Measurements from ENCODE around the gene PTBP3. TPM values are rescaled to one million over a fixed set of nuclear protein-coding genes. Genes with fewer than 3 reads are reported as not detected.
"Not testable (repeated sequence)": the region's sequence is repeated elsewhere in the genome, so short reads cannot be mapped to it uniquely, and the experiment has no call there.

Gene PTBP3
- total and polyA plus RNA-seq, 3 experiments from 2014 or later: 45.0 to 124 (median 118) TPM

- Mint-ChIP-seq H3K27me3 (peaks cover 0 to 5% of the 10 kb centered on the region in 2 donors), H3K4me1 (no peaks in the 10 kb centered on the region), H3K4me3 (no peak overlapping the region), H3K36me3 (peaks cover 2 to 23% (median 7%) of the 10 kb centered on the region in 3 donors), H3K9me3 (peaks cover 5 to 18% (median 14%) of the 10 kb centered on the region in 5 donors), H3K27ac (no peak overlapping the region)
- H3K27me3 ChIP-seq (ENCODE audit: insufficient read depth, low read length, poor library complexity, severe bottlenecking): no peaks in the 10 kb centered on the region
- no peaks in the 10 kb centered on the region for H3K4me1 ChIP-seq (ENCODE audit: insufficient read depth, low read length)
- no peak overlapping the region for H3K27ac ChIP-seq (ENCODE audit: low read depth, low read length)
- POLR2A ChIA-PET: interaction anchor here (1.4 kb wide), 1 partner anchor 36 kb away, joined by 3 read pairs; the partner anchor contains the start of gene PTBP3
- H3K4me3 ChIP-seq (ENCODE audit: low read length): no peak overlapping the region
- H3K9me3 ChIP-seq (ENCODE audit: low read length): no peaks in the 10 kb centered on the region
- DNase-seq: no peak
- CTCF ChIA-PET: interaction anchor here (1.3 to 1.5 kb wide), 2 partner anchors 257 to 272 kb away, joined by 3 to 6 read pairs; no protein-coding TSS in a partner anchor
- H3K36me3 ChIP-seq (ENCODE audit: insufficient read depth, low read length): no peaks in the 10 kb centered on the region
These were observed 36.4 kb upstream of the PTBP3 start for GRCh38 chr9:112369817-112370216.

DNA sequence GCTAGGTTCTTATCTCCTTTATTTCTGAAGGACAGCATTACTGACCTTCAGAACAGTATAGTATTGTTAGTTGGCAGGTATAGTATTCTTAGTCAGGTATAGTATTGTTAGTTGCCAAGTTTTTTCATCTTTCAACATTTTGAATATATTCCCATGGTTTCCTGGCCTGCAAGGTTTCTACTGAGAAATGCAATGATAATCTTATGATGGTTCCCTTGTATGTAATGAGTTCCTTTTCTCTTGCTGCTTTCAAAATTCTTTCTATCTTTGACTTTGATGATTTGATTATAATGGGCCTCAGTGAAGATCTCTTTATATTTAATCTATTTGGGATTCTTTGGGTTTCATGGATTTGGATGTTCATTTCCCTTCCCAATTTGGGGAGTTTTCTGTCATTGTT, 34.0 kb upstream of the PTBP3 start:
- peaks cover 5 to 18% (median 11%) of the 10 kb centered on the region in 5 donors for H3K9me3 Mint-ChIP-seq
- DNase-seq: no peak

GRCh38 chr9:112366591-112366990, 33.2 kb upstream of the PTBP3 start:
- no peak overlapping the region for H3K4me3 Mint-ChIP-seq
- no peak overlapping the region for H3K27ac ChIP-seq (ENCODE audit: low read depth, low read length)
- H3K4me3 ChIP-seq (ENCODE audit: low read length): no peak overlapping the region
- DNase-seq: no peak
- H3K4me1 ChIP-seq (ENCODE audit: insufficient read depth, low read length): no peaks in the 10 kb centered on the region
- H3K36me3 Mint-ChIP-seq: peaks cover 2 to 15% (median 5%) of the 10 kb centered on the region in 3 donors
- H3K27me3 ChIP-seq (ENCODE audit: insufficient read depth, low read length, poor library complexity, severe bottlenecking): no peaks in the 10 kb centered on the region
- H3K27ac Mint-ChIP-seq: no peak overlapping the region
- POLR2A ChIA-PET: interaction anchor here (0.7 kb wide), 1 partner anchor 161 kb away, joined by 3 read pairs; no protein-coding TSS in a partner anchor
- CTCF ChIA-PET: interaction anchor here (0.8 to 2.5 kb wide), 5 partner anchors 21 to 427 kb away, joined by 3 to 7 read pairs (median 4); no protein-coding TSS in a partner anchor
- H3K4me1 Mint-ChIP-seq: peaks cover 1 to 3% (median 2%) of the 10 kb centered on the region in 3 donors
- peaks cover 5 to 18% (median 11%) of the 10 kb centered on the region in 5 donors for H3K9me3 Mint-ChIP-seq
- peaks cover 5 to 11% of the 10 kb centered on the region in 2 donors for H3K27me3 Mint-ChIP-seq
- no peaks in the 10 kb centered on the region for H3K9me3 ChIP-seq (ENCODE audit: low read length)
- no peaks in the 10 kb centered on the region for H3K36me3 ChIP-seq (ENCODE audit: insufficient read depth, low read length)

More for the DNA sequence above, 34.0 kb upstream of the PTBP3 start:
- H3K4me3 ChIP-seq (ENCODE audit: low read length): no peak overlapping the region
- ChIA-PET POLR2A (no interaction called here), CTCF (interaction anchor here (1.1 to 2.5 kb wide), 3 partner anchors 257 to 281 kb away, joined by 4 to 7 read pairs (median 6); no protein-coding TSS in a partner anchor)
- Mint-ChIP-seq H3K27me3 (peaks cover 5 to 10% of the 10 kb centered on the region in 2 donors), H3K4me3 (no peak overlapping the region), H3K36me3 (peaks cover 2 to 17% (median 6%) of the 10 kb centered on the region in 3 donors), H3K27ac (no peak overlapping the region), H3K4me1 (no peaks in the 10 kb centered on the region)
- no peaks in the 10 kb centered on the region for H3K36me3 ChIP-seq (ENCODE audit: insufficient read depth, low read length)
- H3K27me3 ChIP-seq (ENCODE audit: insufficient read depth, low read length, poor library complexity, severe bottlenecking): no peaks in the 10 kb centered on the region
- no peaks in the 10 kb centered on the region for H3K4me1 ChIP-seq (ENCODE audit: insufficient read depth, low read length)
- no peak overlapping the region for H3K27ac ChIP-seq (ENCODE audit: low read depth, low read length)
- H3K9me3 ChIP-seq (ENCODE audit: low read length): no peaks in the 10 kb centered on the region

- H3K4me3 Mint-ChIP-seq; H3K4me3 ChIP-seq (ENCODE audit: low read length); H3K9me3 ChIP-seq (ENCODE audit: low read length); H3K36me3 Mint-ChIP-seq; H3K27ac Mint-ChIP-seq; H3K36me3 ChIP-seq (ENCODE audit: insufficient read depth, low read length); POLR2A ChIA-PET; H3K27me3 ChIP-seq (ENCODE audit: insufficient read depth, low read length, poor library complexity, severe bottlenecking); H3K4me1 ChIP-seq (ENCODE audit: insufficient read depth, low read length); H3K27ac ChIP-seq (ENCODE audit: low read depth, low read length); H3K4me1 Mint-ChIP-seq; DNase-seq: not testable (repeated sequence)
- CTCF ChIA-PET: interaction anchor here (1.6 kb wide), 1 partner anchor 15 kb away, joined by 4 read pairs; no protein-coding TSS in a partner anchor
- Mint-ChIP-seq H3K9me3 (peaks cover 5 to 17% (median 11%) of the 10 kb centered on the region in 5 donors), H3K27me3 (peaks cover 5 to 11% of the 10 kb centered on the region in 2 donors)
These were observed 31.8 kb upstream of the PTBP3 start for GRCh38 chr9:112365257-112365656.

DNA sequence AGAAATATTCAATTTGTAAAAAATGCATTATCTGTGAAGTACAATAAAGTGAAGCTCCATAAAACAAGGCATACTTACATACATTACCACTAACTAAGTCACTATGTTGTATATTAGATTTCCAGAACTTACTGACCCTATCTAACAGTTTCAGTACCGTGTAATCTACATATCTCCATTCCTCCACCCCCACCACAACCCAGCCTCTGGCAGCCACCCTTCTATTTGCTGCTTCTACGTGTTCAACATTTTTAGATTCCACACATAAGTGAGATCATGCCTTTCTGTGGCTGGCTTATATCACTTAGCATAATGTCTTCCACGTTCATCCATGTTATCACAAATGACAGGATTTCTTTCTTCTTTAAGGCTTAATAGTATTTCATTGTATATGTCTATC, 31.3 kb upstream of the PTBP3 start:
- no peak overlapping the region for H3K27ac Mint-ChIP-seq
- H3K27me3 Mint-ChIP-seq: peaks cover 5 to 11% of the 10 kb centered on the region in 2 donors
- Histone ChIP-seq H3K9me3 (ENCODE audit: low read length) (no peaks in the 10 kb centered on the region), H3K4me1 (ENCODE audit: insufficient read depth, low read length) (no peaks in the 10 kb centered on the region), H3K36me3 (ENCODE audit: insufficient read depth, low read length) (no peaks in the 10 kb centered on the region), H3K27ac (ENCODE audit: low read depth, low read length) (no peak overlapping the region), H3K27me3 (ENCODE audit: insufficient read depth, low read length, poor library complexity, severe bottlenecking) (no peaks in the 10 kb centered on the region), H3K4me3 (ENCODE audit: low read length) (no peak overlapping the region)
- H3K36me3 Mint-ChIP-seq: peaks cover 2 to 10% (median 3%) of the 10 kb centered on the region in 3 donors
- no peak overlapping the region for H3K4me3 Mint-ChIP-seq
- POLR2A ChIA-PET: no interaction called here
- CTCF ChIA-PET: interaction anchor here (1.6 kb wide), 1 partner anchor 14 kb away, joined by 4 read pairs; no protein-coding TSS in a partner anchor
- H3K4me1 Mint-ChIP-seq: peaks cover 2 to 4% (median 3%) of the 10 kb centered on the region in 3 donors
- no peak for DNase-seq
- peaks cover 0 to 14% (median 11%) of the 10 kb centered on the region in 5 donors for H3K9me3 Mint-ChIP-seq

DNA sequence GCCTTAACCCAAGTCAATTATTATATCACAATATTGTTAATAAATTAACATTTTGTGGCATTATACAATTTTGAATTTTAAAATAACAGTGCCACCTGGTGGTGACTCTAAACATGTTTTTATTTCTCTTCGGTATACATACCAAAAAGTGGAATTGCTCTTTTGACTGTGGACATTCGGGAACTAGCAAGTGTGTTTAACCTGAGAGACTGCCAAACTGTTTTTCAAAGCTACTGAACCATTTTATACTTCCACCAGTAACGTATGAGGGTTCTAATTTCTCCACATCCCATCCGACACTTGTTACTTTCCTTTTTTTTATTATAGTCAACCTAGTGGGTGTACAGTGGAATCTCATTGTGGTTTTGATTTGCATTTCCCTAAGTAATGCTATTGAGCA, 28.2 kb upstream of the PTBP3 start:
- Mint-ChIP-seq H3K9me3 (peaks cover 0 to 5% (median 0%) of the 10 kb centered on the region in 5 donors), H3K36me3 (peaks cover 0 to 1% (median 0%) of the 10 kb centered on the region in 3 donors), H3K4me1 (peaks cover 2 to 4% (median 3%) of the 10 kb centered on the region in 3 donors), H3K27ac (no peak overlapping the region), H3K27me3 (peaks cover 8 to 12% of the 10 kb centered on the region in 2 donors), H3K4me3 (no peak overlapping the region)
- Histone ChIP-seq H3K9me3 (ENCODE audit: low read length) (no peaks in the 10 kb centered on the region), H3K4me1 (ENCODE audit: insufficient read depth, low read length) (no peaks in the 10 kb centered on the region), H3K4me3 (ENCODE audit: low read length) (no peak overlapping the region), H3K36me3 (ENCODE audit: insufficient read depth, low read length) (no peaks in the 10 kb centered on the region), H3K27me3 (ENCODE audit: insufficient read depth, low read length, poor library complexity, severe bottlenecking) (no peaks in the 10 kb centered on the region), H3K27ac (ENCODE audit: low read depth, low read length) (no peak overlapping the region)
- CTCF ChIA-PET: interaction anchor here (0.9 to 3.7 kb wide), 20 partner anchors 10 to 432 kb away, joined by 3 to 29 read pairs (median 5); partner anchors contain the start of gene HSDL2
- POLR2A ChIA-PET: interaction anchor here (1.7 kb wide), 1 partner anchor 28 kb away, joined by 4 read pairs; the partner anchor contains the start of gene PTBP3
- DNase-seq: peak in 2 of 5 donors; percentile 28 to 41

- no peak overlapping the region for H3K27ac Mint-ChIP-seq
These were observed 26.8 kb upstream of the PTBP3 start for GRCh38 chr9:112360047-112360804.

More at GRCh38 chr9:112360047-112360804, 26.8 kb upstream of the PTBP3 start:
- no peak overlapping the region for H3K4me3 ChIP-seq (ENCODE audit: low read length)
- no peaks in the 10 kb centered on the region for H3K36me3 ChIP-seq (ENCODE audit: insufficient read depth, low read length)
- Mint-ChIP-seq H3K4me3 (no peak overlapping the region), H3K36me3 (peaks cover 0 to 1% (median 0%) of the 10 kb centered on the region in 3 donors), H3K4me1 (peaks cover 2 to 5% (median 4%) of the 10 kb centered on the region in 3 donors), H3K27me3 (peaks cover 13% of the 10 kb centered on the region in 2 donors), H3K9me3 (no peaks in the 10 kb centered on the region)
- no peaks in the 10 kb centered on the region for H3K27me3 ChIP-seq (ENCODE audit: insufficient read depth, low read length, poor library complexity, severe bottlenecking)
- H3K9me3 ChIP-seq (ENCODE audit: low read length): no peaks in the 10 kb centered on the region
- POLR2A ChIA-PET: interaction anchor here (1.7 kb wide), 1 partner anchor 27 kb away, joined by 4 read pairs; the partner anchor contains the start of gene PTBP3
- no peak overlapping the region for H3K27ac ChIP-seq (ENCODE audit: low read depth, low read length)
- CTCF ChIA-PET: interaction anchor here (0.7 to 3.7 kb wide), 16 partner anchors 9 to 601 kb away, joined by 3 to 29 read pairs (median 4); partner anchors contain the start of gene HSDL2
- H3K4me1 ChIP-seq (ENCODE audit: insufficient read depth, low read length): no peaks in the 10 kb centered on the region
- no peak for DNase-seq

Data from CD8-positive, alpha-beta memory T cell (primary cell).